Liver (tissue), 9 donors: Measurements from ENCODE around the gene COL5A1. TPM values are rescaled to one million over a fixed set of nuclear protein-coding genes. Genes with fewer than 3 reads are reported as not detected.

Experiments
- DNase-seq: peaks from one replicate; pipeline ENCODE4 v3.0.0-alpha.2; 2017; ENCODE audit warnings: low spot score
- H3K27ac ChIP-seq, 2 donors: one replicate each; pipeline ENCODE4 v1.7.0; 2013; ENCODE audit warnings: inconsistent platforms in 2 of 2, low read length in 2 of 2, control low read depth in 1 of 2, low read depth in 1 of 2, mild to moderate bottlenecking in 1 of 2
- H3K27me3 ChIP-seq, 4 donors: one replicate each; pipeline versions ENCODE4 v1.6.1 to v1.7.0; 2013; ENCODE audit warnings: low read length in 3 of 4, inconsistent platforms in 1 of 4, mild to moderate bottlenecking in 1 of 4, moderate library complexity in 1 of 4; ENCODE audit not compliant: control insufficient read depth in 4 of 4, insufficient read depth in 4 of 4
- H3K36me3 ChIP-seq, 4 donors: one replicate each; pipeline versions ENCODE4 v1.6.1 to v1.7.0; 2013; ENCODE audit warnings: low read length in 3 of 4, mild to moderate bottlenecking in 3 of 4, low read depth in 1 of 4, moderate library complexity in 1 of 4; ENCODE audit not compliant: control insufficient read depth in 4 of 4, insufficient read depth in 3 of 4
- H3K4me1 ChIP-seq, 4 donors: one replicate each; pipeline versions ENCODE4 v1.6.1 to v1.7.0; 2013; ENCODE audit warnings: low read length in 3 of 4, mild to moderate bottlenecking in 3 of 4, moderate library complexity in 1 of 4; ENCODE audit not compliant: control insufficient read depth in 4 of 4, insufficient read depth in 4 of 4
- H3K4me3 ChIP-seq, 3 donors: one replicate each; pipeline versions ENCODE4 v1.6.1 to v1.7.0; 2013; ENCODE audit warnings: low read length in 3 of 3, control low read depth in 1 of 3, low read depth in 1 of 3, mild to moderate bottlenecking in 1 of 3
- H3K9ac ChIP-seq, 2 donors: one replicate each; pipeline ENCODE4 v1.7.0; 2013; ENCODE audit warnings: low read length in 2 of 2, mild to moderate bottlenecking in 2 of 2, moderate library complexity in 2 of 2, control low read depth in 1 of 2, low read depth in 1 of 2
- H3K9me3 ChIP-seq, 4 donors: one replicate each; pipeline versions ENCODE4 v1.6.1 to v1.7.0; 2013; ENCODE audit warnings: low read length in 3 of 4; ENCODE audit not compliant: control insufficient read depth in 4 of 4
- EGR1 ChIP-seq, 2 donors: IDR thresholded peaks; 2 replicates each; pipeline ENCODE4 v1.6.1; 2016 to 2018; ENCODE audit warnings: antibody characterized with exemption in 2 of 2, low read depth in 2 of 2
- GABPA ChIP-seq, 2 donors: IDR thresholded peaks in 1 of 2; conservative IDR thresholded peaks in 1 of 2; 2 replicates each; pipeline ENCODE4 v1.6.1; 2016; ENCODE audit warnings: antibody characterized with exemption in 2 of 2, mild to moderate bottlenecking in 1 of 2, moderate library complexity in 1 of 2
- HNF4A ChIP-seq, 2 donors: conservative IDR thresholded peaks; 2 replicates each; pipeline ENCODE4 v1.6.1; 2016; ENCODE audit warnings: antibody characterized with exemption in 2 of 2, mild to moderate bottlenecking in 2 of 2
- HNF4G ChIP-seq: IDR thresholded peaks from 2 replicates; pipeline ENCODE4 v1.6.1; 2016; ENCODE audit warnings: antibody characterized with exemption
- JUND ChIP-seq, 2 donors: IDR thresholded peaks; 2 replicates each; pipeline ENCODE4 v1.6.1; 2016; ENCODE audit warnings: antibody characterized with exemption in 2 of 2
- NR2F2 ChIP-seq: IDR thresholded peaks from 2 replicates; pipeline ENCODE4 v1.6.1; 2016; ENCODE audit warnings: antibody characterized with exemption
- RAD21 ChIP-seq, 2 donors: IDR thresholded peaks; 2 replicates each; pipeline ENCODE4 v1.6.1; 2016; ENCODE audit warnings: antibody characterized with exemption in 2 of 2, mild to moderate bottlenecking in 2 of 2
- RXRA ChIP-seq, 2 donors: IDR thresholded peaks; 2 replicates each; pipeline ENCODE4 v1.6.1; 2017 to 2018; ENCODE audit warnings: antibody characterized with exemption in 2 of 2, mild to moderate bottlenecking in 1 of 2
- SP1 ChIP-seq: IDR thresholded peaks from 2 replicates; pipeline ENCODE4 v1.6.1; 2018; ENCODE audit warnings: antibody characterized with exemption, mild to moderate bottlenecking
- YY1 ChIP-seq: IDR thresholded peaks from 2 replicates; pipeline ENCODE4 v1.6.1; 2016; ENCODE audit warnings: antibody characterized with exemption, mild to moderate bottlenecking
- WGBS: extraction: QIAGEN DNeasy Blood & Tissue Kit; methylation state at CpG from one replicate; pipeline ENCODE4 v1.1.7; 2013; 5-methylcytosine and 5-hydroxymethylcytosine counted together
- polyA plus RNA-seq, 2 donors: library from polyadenylated mRNA; stranded (reverse) in 1 of 2; unstranded in 1 of 2; fragments of 200-250 nt in 1 of 2; fragments of >200 nt in 1 of 2; fragmentation: Nextera tagmentation in 1 of 2; extraction: Ambion mirVana in 1 of 2; gene quantifications; one replicate each; pipeline versions ENCODE4 v1.2.1 to v1.2.3, GENCODE V29; 2013 to 2015
- total RNA-seq, 2 donors: library from RNA; depleted of rRNA; stranded (reverse); fragments of >200 nt; gene quantifications; one replicate each; pipeline ENCODE4 v1.2.3, GENCODE V29; 2014
- TF ChIP-seq, protein P1 (sequence below): IDR thresholded peaks from 2 replicates; pipeline ENCODE4 v1.6.1; 2016; ENCODE audit warnings: antibody characterized with exemption
- TF ChIP-seq, protein P2 (sequence below): IDR thresholded peaks from 2 replicates; pipeline ENCODE4 v1.6.1; 2016; ENCODE audit warnings: antibody characterized with exemption, mild to moderate bottlenecking
- TF ChIP-seq, protein P3 (sequence below): IDR thresholded peaks from 2 replicates; pipeline ENCODE4 v1.6.1; 2016; ENCODE audit warnings: antibody characterized with exemption
- donor health status: healthy.
- donor health status: healthy.
- donor health status: healthy.
- donor health status: healthy.
- donor health status: healthy.

Gene COL5A1
- total and polyA plus RNA-seq, 4 donors = 0.67 to 15.6 (median 11.2) TPM

DNA sequence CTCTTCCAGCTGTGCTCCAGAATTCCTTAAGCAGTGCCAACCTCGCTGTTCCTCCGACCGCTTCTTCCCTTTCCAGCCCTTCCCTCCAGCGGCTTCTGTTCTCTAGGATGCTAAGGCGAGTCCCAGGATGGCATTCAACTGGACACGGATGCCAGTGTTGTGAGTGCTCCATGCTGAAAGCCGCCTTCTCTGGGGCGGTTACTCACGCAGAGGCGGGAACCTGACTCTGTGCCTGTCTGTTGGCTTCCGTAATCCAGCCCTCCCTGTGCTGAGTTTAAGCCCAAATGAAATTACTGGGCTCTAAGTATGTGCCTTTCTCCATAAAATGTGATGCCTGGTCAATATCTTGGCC, 20.2 kb downstream of the COL5A1 start:
- Histone ChIP-seq H3K4me1 (no peaks in the 10 kb centered on the region), H3K27ac (peak overlapping the region in 1 of 2 donors; percentile 1), H3K9ac (no peak overlapping the region), H3K27me3 (no peaks in the 10 kb centered on the region), H3K36me3 (no peaks in the 10 kb centered on the region), H3K4me3 (no peak overlapping the region), H3K9me3 (peaks cover 0 to 12% (median 4%) of the 10 kb centered on the region in 4 donors)
- DNase-seq = no peak
- TF ChIP-seq RAD21 (IDR thresholded peaks at IDR 0.05) = no peak
- WGBS = 80% methylated on average over 11 of the region's 11 CpGs

DNA sequence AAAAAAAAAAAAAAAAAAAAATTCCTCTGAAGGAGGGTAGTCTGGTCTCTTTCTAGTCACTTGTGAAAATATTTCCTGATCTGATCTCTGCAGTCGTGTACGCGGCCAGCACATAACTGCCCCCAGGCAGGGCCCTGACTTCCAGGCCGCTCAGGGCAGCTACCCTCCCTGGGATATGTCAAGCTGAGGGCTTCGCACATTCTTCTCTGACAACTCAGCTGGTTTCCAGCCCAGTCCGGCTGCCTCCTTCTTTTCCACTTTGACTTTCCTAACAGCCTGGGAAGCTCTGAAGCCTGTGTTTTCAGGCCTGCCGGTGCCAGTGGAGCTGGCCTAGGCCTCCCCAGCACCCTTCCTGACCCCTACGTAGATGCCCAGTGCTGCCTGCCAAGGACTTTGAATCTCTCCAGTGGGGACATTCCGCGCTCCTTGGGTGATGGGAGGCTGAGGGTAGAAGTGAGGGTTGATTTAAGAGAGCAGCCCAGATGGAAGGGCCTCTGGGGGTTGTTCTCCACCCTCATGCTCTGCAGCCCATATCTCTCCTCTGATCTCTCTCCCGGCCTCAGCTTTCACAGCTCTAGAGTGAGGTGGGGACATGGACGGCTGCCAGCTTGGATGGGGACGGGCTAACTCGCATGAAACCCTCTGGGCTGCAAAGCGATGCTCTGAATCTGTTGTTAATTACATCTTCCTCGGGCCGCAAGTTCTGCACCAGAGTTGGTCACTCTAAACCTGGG, 20.7 kb downstream of the COL5A1 start:
- Histone ChIP-seq H3K4me3 (no peak overlapping the region), H3K27ac (peak overlapping the region in 1 of 2 donors; percentile 50), H3K27me3 (no peaks in the 10 kb centered on the region), H3K9ac (no peak overlapping the region), H3K4me1 (no peaks in the 10 kb centered on the region), H3K9me3 (peaks cover 0 to 12% (median 4%) of the 10 kb centered on the region in 4 donors), H3K36me3 (no peaks in the 10 kb centered on the region)
- 68% methylated on average over 17 of the region's 17 CpGs for WGBS
- no peak for DNase-seq
- TF ChIP-seq JUND (IDR thresholded peaks at IDR 0.05) (no peak), SP1 (peak; percentile 8), RXRA (IDR thresholded peaks at IDR 0.05) (peak; percentile 27 to 55), NR2F2 (peak; percentile 94)
- TF ChIP-seq, protein P1, sequence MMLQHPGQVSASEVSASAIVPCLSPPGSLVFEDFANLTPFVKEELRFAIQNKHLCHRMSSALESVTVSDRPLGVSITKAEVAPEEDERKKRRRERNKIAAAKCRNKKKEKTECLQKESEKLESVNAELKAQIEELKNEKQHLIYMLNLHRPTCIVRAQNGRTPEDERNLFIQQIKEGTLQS = no peak

DNA sequence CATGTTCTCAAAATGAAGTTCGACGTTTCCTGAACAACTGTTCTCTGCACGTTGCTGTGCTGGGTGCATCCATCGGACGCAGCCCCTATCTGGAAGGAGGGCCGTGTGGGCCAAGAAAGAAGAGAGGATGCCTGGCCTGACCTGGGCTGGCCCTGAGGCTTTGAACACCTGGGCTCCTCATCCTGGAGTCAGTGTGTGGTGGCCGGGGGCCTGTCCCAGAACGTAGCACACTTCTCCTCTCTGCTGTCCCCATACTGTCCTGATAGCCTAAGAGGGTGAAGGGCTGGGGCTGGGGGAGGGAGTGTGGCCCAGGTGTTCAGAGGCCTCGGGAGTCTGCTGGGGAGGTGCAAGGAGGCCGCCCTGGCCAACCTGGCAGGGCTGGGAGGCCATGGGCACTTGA, 21.5 kb downstream of the COL5A1 start:
- H3K9me3 ChIP-seq = peaks cover 0 to 12% (median 4%) of the 10 kb centered on the region in 4 donors
- TF ChIP-seq HNF4A (conservative IDR thresholded peaks at IDR 0.05) (no peak), EGR1 (IDR thresholded peaks at IDR 0.05; ENCODE audit: low read depth in 2 of 2) (no peak), RAD21 (IDR thresholded peaks at IDR 0.05) (no peak), RXRA (IDR thresholded peaks at IDR 0.05) (no peak), HNF4G (no peak), YY1 (no peak), SP1 (no peak)
- TF ChIP-seq, protein P1 = no peak
- no peaks in the 10 kb centered on the region for H3K36me3 ChIP-seq
- H3K4me3 ChIP-seq = no peak overlapping the region
- H3K27me3 ChIP-seq = no peaks in the 10 kb centered on the region
- peak overlapping the region in 1 of 2 donors; percentile 31 for H3K27ac ChIP-seq
- H3K4me1 ChIP-seq = no peaks in the 10 kb centered on the region
- no peak overlapping the region for H3K9ac ChIP-seq
- no peak for DNase-seq
- WGBS = 78% methylated on average over 10 of the region's 10 CpGs

DNA sequence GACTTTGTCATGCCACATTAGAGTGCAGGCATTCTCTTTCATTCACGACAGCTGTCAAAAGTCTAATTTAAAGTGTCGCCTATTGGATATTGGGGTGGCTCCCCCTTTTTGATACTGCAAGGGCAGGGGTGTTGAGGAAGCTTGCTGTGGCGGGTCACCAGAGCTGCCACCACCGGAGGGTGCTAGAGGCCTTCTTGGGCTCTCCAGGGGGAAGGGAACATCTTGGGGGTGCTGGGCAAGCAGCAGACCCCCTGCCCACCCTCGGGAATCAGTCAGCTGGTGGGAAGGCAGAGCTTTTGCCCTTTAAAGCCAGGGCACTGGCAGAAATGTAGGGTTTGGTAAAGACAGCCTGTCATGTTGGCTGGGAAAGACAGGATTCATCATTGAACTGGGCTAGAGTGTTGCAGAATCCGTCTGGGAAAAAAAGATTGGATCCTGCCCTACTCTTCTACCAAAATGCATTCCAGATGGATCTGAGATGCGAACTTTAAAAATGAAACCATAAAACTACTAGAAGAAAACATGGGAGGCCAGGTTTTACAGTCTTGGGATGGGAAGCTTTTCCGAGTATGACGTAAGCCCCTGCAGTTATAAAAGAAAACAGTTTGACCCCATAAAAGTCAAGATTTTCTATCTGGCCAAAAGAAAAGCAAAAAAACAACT, 22.3 kb downstream of the COL5A1 start:
- Histone ChIP-seq H3K27me3 (no peaks in the 10 kb centered on the region), H3K9ac (no peak overlapping the region), H3K4me1 (no peaks in the 10 kb centered on the region), H3K36me3 (no peaks in the 10 kb centered on the region), H3K4me3 (no peak overlapping the region), H3K9me3 (peaks cover 0 to 12% (median 4%) of the 10 kb centered on the region in 4 donors), H3K27ac (no peak overlapping the region)
- TF ChIP-seq, protein P2, sequence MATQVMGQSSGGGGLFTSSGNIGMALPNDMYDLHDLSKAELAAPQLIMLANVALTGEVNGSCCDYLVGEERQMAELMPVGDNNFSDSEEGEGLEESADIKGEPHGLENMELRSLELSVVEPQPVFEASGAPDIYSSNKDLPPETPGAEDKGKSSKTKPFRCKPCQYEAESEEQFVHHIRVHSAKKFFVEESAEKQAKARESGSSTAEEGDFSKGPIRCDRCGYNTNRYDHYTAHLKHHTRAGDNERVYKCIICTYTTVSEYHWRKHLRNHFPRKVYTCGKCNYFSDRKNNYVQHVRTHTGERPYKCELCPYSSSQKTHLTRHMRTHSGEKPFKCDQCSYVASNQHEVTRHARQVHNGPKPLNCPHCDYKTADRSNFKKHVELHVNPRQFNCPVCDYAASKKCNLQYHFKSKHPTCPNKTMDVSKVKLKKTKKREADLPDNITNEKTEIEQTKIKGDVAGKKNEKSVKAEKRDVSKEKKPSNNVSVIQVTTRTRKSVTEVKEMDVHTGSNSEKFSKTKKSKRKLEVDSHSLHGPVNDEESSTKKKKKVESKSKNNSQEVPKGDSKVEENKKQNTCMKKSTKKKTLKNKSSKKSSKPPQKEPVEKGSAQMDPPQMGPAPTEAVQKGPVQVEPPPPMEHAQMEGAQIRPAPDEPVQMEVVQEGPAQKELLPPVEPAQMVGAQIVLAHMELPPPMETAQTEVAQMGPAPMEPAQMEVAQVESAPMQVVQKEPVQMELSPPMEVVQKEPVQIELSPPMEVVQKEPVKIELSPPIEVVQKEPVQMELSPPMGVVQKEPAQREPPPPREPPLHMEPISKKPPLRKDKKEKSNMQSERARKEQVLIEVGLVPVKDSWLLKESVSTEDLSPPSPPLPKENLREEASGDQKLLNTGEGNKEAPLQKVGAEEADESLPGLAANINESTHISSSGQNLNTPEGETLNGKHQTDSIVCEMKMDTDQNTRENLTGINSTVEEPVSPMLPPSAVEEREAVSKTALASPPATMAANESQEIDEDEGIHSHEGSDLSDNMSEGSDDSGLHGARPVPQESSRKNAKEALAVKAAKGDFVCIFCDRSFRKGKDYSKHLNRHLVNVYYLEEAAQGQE = no peak
- TF ChIP-seq, protein P1 = no peak
- TF ChIP-seq HNF4A (conservative IDR thresholded peaks at IDR 0.05) = no peak
- TF ChIP-seq, protein P3, sequence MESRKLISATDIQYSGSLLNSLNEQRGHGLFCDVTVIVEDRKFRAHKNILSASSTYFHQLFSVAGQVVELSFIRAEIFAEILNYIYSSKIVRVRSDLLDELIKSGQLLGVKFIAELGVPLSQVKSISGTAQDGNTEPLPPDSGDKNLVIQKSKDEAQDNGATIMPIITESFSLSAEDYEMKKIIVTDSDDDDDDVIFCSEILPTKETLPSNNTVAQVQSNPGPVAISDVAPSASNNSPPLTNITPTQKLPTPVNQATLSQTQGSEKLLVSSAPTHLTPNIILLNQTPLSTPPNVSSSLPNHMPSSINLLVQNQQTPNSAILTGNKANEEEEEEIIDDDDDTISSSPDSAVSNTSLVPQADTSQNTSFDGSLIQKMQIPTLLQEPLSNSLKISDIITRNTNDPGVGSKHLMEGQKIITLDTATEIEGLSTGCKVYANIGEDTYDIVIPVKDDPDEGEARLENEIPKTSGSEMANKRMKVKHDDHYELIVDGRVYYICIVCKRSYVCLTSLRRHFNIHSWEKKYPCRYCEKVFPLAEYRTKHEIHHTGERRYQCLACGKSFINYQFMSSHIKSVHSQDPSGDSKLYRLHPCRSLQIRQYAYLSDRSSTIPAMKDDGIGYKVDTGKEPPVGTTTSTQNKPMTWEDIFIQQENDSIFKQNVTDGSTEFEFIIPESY = no peak
- TF ChIP-seq GABPA (IDR thresholded peaks at IDR 0.05 in 1 of 2, conservative IDR thresholded peaks at IDR 0.05 in 1 of 2) = no peak
- WGBS = 81% methylated on average over 9 of the region's 9 CpGs
- DNase-seq = no peak
